ENCODE results near the gene THSD7A.

Gene THSD7A

DNA sequence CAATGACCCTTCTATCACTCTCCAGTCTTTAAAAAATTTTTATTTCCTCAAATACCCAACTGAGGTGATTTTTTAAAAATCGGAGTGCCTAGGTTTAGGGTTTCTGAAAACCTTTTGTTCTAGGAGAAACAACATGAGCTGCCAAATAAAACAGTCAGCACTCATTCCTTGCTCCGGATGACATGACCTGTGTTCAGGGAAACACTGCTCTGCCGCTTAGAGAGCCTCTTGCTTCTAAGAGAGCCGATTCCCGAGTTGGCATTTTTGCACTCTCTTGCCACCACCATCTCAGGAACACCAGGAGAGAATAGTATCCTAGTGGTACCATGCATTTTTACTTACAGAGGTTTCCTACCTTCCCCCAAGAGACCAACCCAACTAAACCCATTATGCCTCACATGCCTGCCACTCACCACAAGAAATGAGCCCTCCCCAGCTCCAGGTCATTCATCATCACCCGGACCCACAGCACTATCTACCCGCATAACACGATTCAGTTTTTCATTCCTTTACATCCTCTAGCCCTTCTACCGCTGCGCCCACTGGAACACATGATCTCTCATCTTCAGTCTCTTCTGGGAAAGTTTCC is 365.4 kb downstream of the THSD7A start:
- in situ Hi-C loops (cut with HindIII; ENCODE audit: low sequenced_read_pairs) = no loop called here
- DNase-seq (ENCODE audit: low read depth) = no peak
- H3K4me3 ChIP-seq (ENCODE audit: low read depth, low read length) = no peak overlapping the region
- TF ChIP-seq, protein P1, sequence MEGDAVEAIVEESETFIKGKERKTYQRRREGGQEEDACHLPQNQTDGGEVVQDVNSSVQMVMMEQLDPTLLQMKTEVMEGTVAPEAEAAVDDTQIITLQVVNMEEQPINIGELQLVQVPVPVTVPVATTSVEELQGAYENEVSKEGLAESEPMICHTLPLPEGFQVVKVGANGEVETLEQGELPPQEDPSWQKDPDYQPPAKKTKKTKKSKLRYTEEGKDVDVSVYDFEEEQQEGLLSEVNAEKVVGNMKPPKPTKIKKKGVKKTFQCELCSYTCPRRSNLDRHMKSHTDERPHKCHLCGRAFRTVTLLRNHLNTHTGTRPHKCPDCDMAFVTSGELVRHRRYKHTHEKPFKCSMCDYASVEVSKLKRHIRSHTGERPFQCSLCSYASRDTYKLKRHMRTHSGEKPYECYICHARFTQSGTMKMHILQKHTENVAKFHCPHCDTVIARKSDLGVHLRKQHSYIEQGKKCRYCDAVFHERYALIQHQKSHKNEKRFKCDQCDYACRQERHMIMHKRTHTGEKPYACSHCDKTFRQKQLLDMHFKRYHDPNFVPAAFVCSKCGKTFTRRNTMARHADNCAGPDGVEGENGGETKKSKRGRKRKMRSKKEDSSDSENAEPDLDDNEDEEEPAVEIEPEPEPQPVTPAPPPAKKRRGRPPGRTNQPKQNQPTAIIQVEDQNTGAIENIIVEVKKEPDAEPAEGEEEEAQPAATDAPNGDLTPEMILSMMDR (IDR thresholded peaks at IDR 0.05; ENCODE audit: low read depth, low read length, missing control alignments) = no peak

DNA sequence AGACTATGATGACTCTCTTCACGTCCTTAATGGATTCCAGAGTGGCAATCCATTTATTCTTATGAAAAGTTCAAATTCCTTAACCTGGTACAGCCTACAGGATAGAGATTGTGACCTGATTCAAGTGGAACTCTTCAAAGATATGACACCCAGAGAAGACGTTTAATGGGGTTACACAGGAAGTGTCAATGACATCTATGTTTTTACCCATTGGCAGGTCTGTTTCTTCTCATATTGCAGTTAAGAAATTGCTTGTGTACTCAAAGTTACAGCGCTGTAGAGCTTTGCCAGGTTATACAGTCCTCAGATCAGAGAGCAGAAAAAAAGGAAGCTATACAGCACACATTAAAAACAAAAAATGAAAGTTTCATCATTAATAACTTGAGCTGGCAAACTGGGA is 367.4 kb downstream of the THSD7A start:
- in situ Hi-C loops (cut with HindIII; ENCODE audit: low sequenced_read_pairs) = no loop called here
- no peak overlapping the region for H3K4me3 ChIP-seq (ENCODE audit: low read depth, low read length)
- TF ChIP-seq, protein P1 (IDR thresholded peaks at IDR 0.05; ENCODE audit: low read depth, low read length, missing control alignments) = no peak
- no peak for DNase-seq (ENCODE audit: low read depth)

DNA sequence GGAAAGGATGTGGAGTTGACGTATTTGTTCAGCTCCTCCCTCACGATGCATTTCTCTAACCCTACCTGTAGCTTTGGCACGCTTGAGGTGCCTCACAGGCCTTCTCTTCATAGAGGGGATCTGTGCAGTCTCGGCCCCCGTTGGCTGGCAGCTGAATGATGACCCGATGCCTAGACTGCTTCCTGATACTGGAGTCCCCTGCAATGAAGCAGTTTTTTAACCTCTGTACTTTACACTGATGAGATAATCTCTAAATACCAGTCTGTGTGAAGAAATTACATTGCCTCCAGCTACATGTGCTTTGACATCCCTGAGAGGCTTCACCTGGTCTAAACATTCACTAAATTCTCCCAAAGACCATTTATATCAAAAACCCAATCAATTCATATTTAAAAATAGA is 370.1 kb downstream of the THSD7A start:
- no peak overlapping the region for H3K4me3 ChIP-seq (ENCODE audit: low read depth, low read length)
- in situ Hi-C loops (cut with HindIII; ENCODE audit: low sequenced_read_pairs) = no loop called here
- no peak for DNase-seq (ENCODE audit: low read depth)
- TF ChIP-seq, protein P1 (IDR thresholded peaks at IDR 0.05; ENCODE audit: low read depth, low read length, missing control alignments) = no peak

DNA sequence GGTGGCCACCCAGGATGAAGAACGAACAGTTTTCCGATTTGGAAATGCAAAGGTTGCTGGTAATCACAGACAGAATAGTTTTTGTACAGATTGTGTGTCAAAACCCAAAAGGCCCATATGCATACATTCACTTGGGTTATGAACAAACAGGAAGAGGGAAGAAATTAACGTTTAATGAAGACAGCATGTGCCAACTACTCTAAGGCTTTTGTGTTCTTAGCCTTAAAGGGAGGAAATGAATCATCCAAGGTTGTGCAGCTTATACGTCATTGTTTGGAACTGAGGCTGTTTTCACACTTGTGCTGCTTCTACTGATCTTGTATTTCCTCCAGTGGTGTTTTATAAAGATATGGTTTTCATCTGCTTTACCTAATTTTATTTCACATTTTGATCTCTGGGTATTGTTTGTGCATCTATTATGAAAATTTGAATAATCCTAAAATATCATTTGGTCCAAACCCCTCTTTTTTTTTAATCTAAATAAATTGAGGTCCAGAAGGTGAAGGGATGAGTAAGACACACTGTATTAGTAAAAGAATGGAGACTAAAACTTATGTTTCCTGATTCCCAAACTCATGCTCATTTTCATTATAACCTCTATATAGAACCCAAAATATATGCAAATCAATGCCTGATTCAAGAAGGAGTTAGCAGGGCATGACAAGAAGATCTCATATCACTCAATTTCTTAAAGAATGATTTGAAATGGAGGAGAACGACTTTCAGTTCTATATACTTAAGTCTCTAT is 373.1 kb downstream of the THSD7A start:
- no peak overlapping the region for H3K4me3 ChIP-seq (ENCODE audit: low read depth, low read length)
- in situ Hi-C loops (cut with HindIII; ENCODE audit: low sequenced_read_pairs) = no loop called here
- peak; percentile 79 for DNase-seq (ENCODE audit: low read depth)
- TF ChIP-seq, protein P1 (IDR thresholded peaks at IDR 0.05; ENCODE audit: low read depth, low read length, missing control alignments) = no peak

DNA sequence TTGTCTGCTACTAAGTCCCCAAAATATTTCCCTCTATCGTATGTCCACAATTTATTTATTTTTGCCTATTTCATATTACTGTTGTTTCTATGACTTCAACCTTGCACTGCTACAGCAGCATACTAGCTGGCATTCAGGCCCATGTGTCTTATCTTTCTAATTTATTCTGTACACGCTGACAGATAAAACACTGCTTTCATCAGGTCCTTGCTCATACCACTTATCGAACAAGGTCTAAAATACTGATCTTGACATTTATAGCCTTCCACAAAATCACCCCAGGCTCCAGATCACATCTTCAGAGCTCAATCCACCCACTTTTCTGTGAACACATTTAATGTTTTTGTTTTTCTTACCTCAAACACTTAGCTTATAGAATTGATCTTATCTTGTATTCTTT is 374.6 kb downstream of the THSD7A start:
- H3K4me3 ChIP-seq (ENCODE audit: low read depth, low read length) = no peak overlapping the region
- no peak for DNase-seq (ENCODE audit: low read depth)
- TF ChIP-seq, protein P1 (IDR thresholded peaks at IDR 0.05; ENCODE audit: low read depth, low read length, missing control alignments) = no peak
- in situ Hi-C loops (cut with HindIII; ENCODE audit: low sequenced_read_pairs) = no loop called here

DNA sequence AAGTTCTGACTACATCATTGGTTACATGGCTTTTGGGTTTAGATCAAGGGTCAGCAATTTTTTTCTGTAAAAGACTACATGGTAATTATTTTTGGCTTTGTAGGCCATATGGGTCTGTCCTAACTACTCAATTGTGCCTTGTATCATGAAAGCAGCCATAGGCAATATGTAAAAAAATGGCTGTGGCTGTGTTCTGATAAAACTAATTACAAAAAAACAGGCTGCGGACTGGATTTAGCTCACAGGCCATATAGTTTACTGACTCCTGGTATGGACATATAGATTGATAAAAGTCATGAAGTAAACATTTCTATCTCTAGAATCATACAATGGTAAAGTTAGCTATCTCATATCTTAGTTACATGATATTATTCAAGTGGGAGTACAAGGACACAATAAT is 375.4 kb downstream of the THSD7A start:
- H3K4me3 ChIP-seq (ENCODE audit: low read depth, low read length) = no peak overlapping the region
- DNase-seq (ENCODE audit: low read depth) = no peak
- in situ Hi-C loops (cut with HindIII; ENCODE audit: low sequenced_read_pairs) = no loop called here
- TF ChIP-seq, protein P1 (IDR thresholded peaks at IDR 0.05; ENCODE audit: low read depth, low read length, missing control alignments) = no peak

Measured in astrocyte of the cerebellum (primary cell).